T-helper 22 cell (primary cell): ENCODE results near the gene LRRC72.
"Not testable (repeated sequence)": the region's sequence is repeated elsewhere in the genome, so short reads cannot be mapped to it uniquely, and the experiment has no call there.

ENCODE experiments used
- DNase-seq: peaks from one replicate; pipeline ENCODE4 v3.0.0-alpha.2; 2020; ENCODE audit warnings: low read depth

Gene LRRC72

DNA sequence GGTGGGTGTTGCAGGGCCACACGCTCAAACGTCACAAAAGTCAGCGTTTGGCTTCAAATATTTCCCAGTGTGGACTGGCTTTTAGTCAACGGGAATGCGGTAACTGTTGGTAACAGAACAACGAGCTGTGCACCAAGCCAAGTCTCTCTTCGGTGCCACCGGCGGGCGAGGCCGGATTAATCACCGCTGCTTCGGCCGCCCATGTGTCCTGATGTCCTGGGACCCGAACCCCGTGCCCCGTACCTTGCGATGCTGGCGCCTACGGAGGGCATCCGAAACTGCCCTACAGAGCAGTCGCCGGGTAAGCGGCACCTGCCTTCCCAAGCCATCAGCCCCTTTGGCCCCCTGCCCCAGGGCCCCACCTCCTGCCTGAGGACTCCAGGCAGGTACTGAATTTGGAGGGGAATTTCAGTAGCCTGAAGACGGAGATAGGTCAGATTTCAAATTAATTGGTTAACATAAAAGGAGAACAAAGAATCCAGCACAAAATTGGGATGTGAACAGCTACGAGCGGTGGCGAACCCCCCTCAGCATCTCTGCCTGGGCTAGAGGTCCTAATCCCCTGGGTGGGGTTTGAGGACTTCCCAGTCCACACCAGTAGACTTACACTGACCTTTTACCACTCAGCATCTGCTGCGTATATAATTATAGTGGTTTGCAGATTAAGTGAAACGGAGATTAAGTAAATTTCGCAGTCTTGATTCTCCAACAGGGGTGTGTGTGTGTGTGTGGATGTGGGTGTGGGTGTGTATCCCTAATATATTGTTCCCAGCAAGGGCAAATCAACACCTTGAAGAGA, at the start of gene LRRC72:
TSS of gene LRRC72 (plus strand) at position 84 of the 799 bp plus-strand sequence. CDS start at position 212, 128 bp downstream.
- DNase-seq = no peak

DNA sequence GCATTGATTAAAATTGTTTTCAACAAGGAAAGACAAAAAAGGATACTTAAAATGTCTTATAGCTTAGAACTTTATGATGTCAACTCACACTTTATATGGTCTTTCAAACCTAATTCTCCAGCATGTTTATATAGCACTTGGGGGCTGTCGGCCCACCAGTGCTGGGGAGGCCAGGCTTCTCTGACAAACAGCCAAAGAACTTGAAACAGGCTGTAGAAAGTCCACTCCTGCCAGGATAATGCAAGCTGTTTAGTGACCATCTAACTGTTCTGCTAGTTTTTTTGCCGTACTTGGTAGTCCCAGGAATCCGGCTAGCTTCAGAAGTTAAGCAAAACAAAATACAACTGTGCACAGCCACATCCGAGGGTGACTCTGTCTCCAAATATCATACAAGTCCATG, 47.5 kb upstream of the LRRC72 start:
- no peak for DNase-seq

GRCh38 chr7:16479591-16479990, 47.0 kb upstream of the LRRC72 start:
- no peak for DNase-seq

DNA sequence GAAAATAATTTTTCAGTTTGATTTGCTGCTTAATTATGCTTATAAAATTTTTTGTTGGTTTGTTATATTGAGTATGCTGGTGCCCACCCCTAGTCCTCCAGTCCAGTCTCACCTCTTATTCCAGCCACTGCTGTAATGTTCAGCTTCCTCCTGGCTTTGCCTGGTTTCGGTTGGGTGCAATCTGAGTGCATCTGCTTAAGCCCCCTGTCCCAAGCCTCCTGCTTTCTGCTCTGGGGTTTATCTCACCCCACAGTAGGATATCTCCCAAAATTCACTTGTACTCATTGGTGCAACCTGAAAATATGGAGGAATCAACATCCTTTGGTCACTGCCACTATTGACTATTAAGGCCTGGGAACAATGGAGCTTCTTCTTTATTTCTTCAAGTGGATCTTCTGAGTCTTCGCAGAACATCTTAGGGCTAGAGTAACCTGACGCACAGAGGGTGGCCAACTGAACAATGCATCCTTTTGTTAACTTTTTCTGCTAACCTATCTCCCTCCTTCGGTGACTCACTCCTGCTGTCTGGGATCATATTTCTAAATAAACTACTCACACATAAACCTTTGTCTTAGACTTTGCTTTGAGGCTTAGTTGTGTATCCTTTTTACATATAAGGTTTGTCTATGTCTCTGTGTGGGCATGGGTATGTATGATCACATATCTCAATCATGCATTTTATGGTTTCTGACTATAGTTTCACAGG, 42.0 kb upstream of the LRRC72 start:
- DNase-seq = no peak

DNA sequence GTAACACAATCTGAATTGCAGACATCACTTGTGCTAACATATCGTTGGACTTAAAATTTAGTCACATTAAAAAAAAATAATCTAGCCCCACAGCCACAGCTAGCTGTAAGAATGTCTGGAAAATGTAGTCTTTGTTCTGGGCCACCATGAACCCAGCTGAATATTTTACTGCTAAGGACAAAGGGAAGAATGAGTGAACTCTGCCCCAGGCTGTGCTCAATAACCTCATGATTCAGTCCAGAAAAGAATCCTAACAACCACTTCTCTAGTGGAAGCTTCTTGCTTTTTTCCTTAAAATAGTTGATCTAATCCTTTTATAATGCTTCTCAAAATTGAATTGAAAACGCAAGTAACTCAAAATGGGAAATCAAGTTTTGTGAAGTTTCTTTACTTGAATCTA, 35.5 kb upstream of the LRRC72 start:
- no peak for DNase-seq

- no peak for DNase-seq
Measured at GRCh38 chr7:16492513-16493062, 34.0 kb upstream of the LRRC72 start.

- no peak for DNase-seq
Measured at GRCh38 chr7:16493266-16493665, 33.4 kb upstream of the LRRC72 start.

GRCh38 chr7:16494551-16494950, 32.1 kb upstream of the LRRC72 start:
- no peak for DNase-seq

DNA sequence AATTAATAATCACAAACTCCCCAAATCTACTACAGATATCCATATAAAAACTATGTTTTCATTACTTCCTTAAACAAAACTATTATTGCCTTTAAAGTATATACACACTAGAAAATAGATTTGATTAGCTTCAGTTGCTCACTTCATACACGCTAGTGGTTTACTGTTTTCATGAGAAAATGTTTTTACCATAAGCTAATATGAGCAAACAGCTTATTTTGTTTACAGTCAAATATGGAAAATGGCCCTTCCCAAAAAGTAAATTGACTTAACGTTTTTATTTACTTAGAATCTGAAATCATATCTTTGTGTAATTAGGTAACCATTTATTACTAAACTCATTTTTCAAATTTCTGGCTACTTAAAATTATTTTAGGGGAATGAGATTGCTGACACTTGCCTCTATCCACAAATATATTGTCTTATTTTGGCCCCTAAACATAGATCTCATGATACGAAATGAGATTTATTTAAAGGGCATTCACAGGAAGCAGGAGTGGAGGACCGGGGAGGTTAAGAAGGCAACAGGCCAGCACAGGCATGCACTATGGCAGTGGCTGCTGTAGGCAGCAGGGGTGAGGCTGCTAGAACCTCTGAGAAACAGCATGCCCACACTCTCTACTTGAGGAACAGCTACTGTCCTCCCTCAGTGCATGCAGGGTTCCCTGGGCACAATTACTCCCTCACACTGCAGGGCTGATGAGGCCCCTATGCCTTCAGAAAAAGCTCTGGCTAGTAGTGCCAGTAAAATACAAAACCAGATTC, 31.5 kb upstream of the LRRC72 start:
- no peak for DNase-seq

- no peak for DNase-seq
Measured at GRCh38 chr7:16498122-16498521, 28.5 kb upstream of the LRRC72 start.

GRCh38 chr7:16502303-16502702, 24.3 kb upstream of the LRRC72 start:
- DNase-seq = no peak

- no peak for DNase-seq
Measured at GRCh38 chr7:16504019-16504418, 22.6 kb upstream of the LRRC72 start.

GRCh38 chr7:16506422-16506821, 20.2 kb upstream of the LRRC72 start:
- DNase-seq = not testable (repeated sequence)

GRCh38 chr7:16509829-16510228, 16.8 kb upstream of the LRRC72 start:
- DNase-seq = no peak

DNA sequence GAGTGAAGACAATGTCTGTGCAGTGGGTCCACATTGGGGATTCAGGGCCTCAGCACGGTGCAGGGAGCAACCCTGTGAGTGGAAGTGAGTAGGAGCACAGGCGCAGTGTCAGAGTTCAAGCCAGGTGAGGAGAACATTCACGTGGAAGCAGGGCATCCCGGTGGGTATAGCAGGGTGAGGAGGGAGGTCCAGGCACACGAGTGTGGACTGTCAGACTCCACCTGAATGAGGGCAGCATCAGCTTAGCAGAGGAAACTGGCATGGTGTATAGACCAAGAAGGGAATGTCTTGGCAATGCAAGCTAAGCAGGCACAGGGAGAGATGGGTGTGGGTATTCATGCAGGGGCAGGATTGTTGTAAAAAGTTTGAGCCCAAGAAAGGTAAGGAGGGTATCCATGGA, 15.3 kb upstream of the LRRC72 start:
- no peak for DNase-seq

- DNase-seq = no peak
Measured at GRCh38 chr7:16512097-16512496, 14.5 kb upstream of the LRRC72 start.

- DNase-seq = no peak
Measured at GRCh38 chr7:16514271-16514670, 12.4 kb upstream of the LRRC72 start.

GRCh38 chr7:16514729-16515128, 11.9 kb upstream of the LRRC72 start:
- DNase-seq = no peak

DNA sequence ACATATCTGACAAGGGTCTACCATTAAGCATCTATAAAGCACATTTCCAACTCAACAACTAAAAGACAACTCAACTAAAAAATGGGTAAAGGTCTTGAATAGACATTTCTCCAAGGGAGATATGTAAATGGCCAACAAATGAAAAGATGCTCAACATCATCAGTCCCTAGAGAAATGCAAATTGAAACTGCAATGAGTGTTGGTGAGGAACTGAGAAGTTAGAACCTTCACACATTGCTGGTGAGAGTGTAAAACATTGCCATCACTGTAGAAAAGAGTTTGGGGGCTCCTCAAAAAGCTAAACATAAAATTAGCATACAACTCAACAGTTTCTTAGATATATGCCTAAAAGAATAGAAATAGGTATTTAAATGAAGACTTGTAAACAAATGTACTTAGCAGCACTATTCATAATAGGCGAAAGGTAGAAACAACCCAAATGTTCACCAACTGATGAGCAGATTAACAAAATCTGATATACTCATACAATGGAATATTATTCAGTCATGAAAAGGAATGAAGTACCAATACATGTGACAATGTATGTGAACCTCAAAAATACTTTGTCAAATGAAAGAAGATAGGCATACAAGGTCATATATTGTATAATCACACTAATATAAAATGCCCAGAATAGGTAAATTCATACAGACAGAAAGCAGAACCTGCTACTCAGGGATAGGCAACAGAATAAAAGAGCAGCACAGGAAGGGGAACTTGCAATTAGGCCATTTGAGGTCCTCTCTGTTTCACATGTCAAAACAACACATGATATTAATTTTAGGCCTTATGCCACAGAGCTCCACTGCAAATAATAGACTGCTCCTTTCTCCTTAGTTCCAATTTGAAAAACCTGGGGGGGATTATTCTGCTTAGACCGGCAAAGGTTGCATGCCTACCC, 10.6 kb upstream of the LRRC72 start:
- DNase-seq = no peak

DNA sequence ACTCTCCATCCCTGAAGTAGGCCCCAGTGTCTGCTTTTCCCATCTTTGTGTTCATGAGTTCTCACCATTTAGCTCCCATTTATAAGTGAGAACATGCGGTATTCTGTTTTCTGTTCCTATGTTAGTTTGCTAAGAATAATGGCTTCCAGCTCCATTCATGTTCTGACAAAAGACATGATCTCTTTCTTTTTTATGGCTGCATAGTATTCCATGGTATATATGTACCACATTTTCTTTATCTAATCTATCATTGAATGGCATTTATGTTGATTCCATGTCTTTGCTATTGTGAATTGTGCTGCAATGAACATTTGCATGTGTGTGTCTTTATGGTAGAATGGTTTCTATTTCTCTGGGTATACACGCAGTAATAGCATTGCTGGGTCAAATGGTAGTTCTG, 6.6 kb upstream of the LRRC72 start:
- not testable (repeated sequence) for DNase-seq

DNA sequence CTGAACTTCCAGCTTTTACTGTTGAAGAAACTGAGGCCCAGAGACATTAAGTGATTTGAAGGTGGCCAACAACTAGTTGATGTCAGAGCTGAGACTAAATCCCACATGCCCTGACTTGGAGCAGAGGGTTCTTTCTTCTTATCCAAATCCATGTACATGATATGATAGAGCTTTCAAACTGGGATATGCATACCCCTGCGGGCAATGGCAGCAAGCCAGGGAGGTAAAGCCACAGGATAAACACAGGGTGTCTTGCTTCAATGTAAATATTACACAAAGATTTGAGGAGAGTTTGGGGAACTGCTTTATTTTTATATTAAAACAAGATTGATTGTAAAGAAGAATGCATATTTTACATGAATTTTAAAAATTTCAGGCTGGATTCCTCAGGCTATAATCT, 2.3 kb upstream of the LRRC72 start:
- no peak for DNase-seq
